ENCODE data around the gene PCNX2.
A peak's percentile ranks its signal among the peaks of the same experiment; 100 is the strongest.

Gene PCNX2

GRCh38 chr1:232951605-232952004 lies 343.9 kb downstream of the PCNX2 start:
- no peak for DNase-seq

- DNase-seq = no peak
Measured at GRCh38 chr1:232951180-232951579, 344.3 kb downstream of the PCNX2 start.

GRCh38 chr1:232950197-232951176 lies 345.0 kb downstream of the PCNX2 start, which contains the start of gene NTPCR:
Gene NTPCR (plus strand): TSS chr1:232950611. CDS start chr1:232950711, 100 bp downstream.
- DNase-seq = peak; percentile 80

GRCh38 chr1:232949636-232950196 lies 345.8 kb downstream of the PCNX2 start:
- DNase-seq = no peak

- no peak for DNase-seq
Measured at GRCh38 chr1:232944347-232944746, 351.2 kb downstream of the PCNX2 start.

GRCh38 chr1:232943679-232944252 lies 351.8 kb downstream of the PCNX2 start:
- no peak for DNase-seq

GRCh38 chr1:232942413-232943294 lies 352.9 kb downstream of the PCNX2 start:
- no peak for DNase-seq

GRCh38 chr1:232940262-232940661 lies 355.3 kb downstream of the PCNX2 start:
- DNase-seq = no peak

- DNase-seq = no peak
Measured at GRCh38 chr1:232939748-232940147, 355.8 kb downstream of the PCNX2 start.

- no peak for DNase-seq
Measured at GRCh38 chr1:232938926-232939325, 356.6 kb downstream of the PCNX2 start.

- no peak for DNase-seq
Measured at GRCh38 chr1:232937741-232938375, 357.7 kb downstream of the PCNX2 start.

- no peak for DNase-seq
Measured at GRCh38 chr1:232936941-232937340, 358.6 kb downstream of the PCNX2 start.
